ENCODE measurements around the gene DLEU7. TPM values are rescaled to one million over a fixed set of nuclear protein-coding genes. Genes with fewer than 3 reads are reported as not detected.

The DLEU7 gene
- total RNA-seq, 2 experiments from 2014 or later: not detected

GRCh38 chr13:50800091-50800739 lies 43.3 kb downstream of the DLEU7 start:
- Mint-ChIP-seq H3K27me3 (no peaks in the 10 kb centered on the region), H3K4me1 (peaks cover 19% of the 10 kb centered on the region), H3K27ac (no peak overlapping the region), H3K4me3 (no peak overlapping the region), H3K9me3 (no peaks in the 10 kb centered on the region), H3K36me3 (ENCODE audit: low read depth) (no peaks in the 10 kb centered on the region)
- no peak for DNase-seq
- ChIA-PET CTCF (interaction anchor here (1.3 kb wide), 1 partner anchor 112 kb away, joined by 5 read pairs; no protein-coding TSS in a partner anchor), POLR2A (no interaction called here)

- no peaks in the 10 kb centered on the region for H3K36me3 Mint-ChIP-seq (ENCODE audit: low read depth)
Observed at GRCh38 chr13:50798923-50799322, 44.6 kb downstream of the DLEU7 start.

GRCh38 chr13:50797091-50797490 lies 46.4 kb downstream of the DLEU7 start:
- no peak overlapping the region for H3K4me3 Mint-ChIP-seq
- peaks cover 19% of the 10 kb centered on the region for H3K4me1 Mint-ChIP-seq
- no peak overlapping the region for H3K27ac Mint-ChIP-seq
- ChIA-PET POLR2A (no interaction called here), CTCF (no interaction called here)
- H3K9me3 Mint-ChIP-seq: peaks cover 2% of the 10 kb centered on the region
- H3K36me3 Mint-ChIP-seq (ENCODE audit: low read depth): no peaks in the 10 kb centered on the region
- no peaks in the 10 kb centered on the region for H3K27me3 Mint-ChIP-seq
- DNase-seq: no peak

More at GRCh38 chr13:50798923-50799322, 44.6 kb downstream of the DLEU7 start:
- ChIA-PET POLR2A (no interaction called here), CTCF (no interaction called here)
- Mint-ChIP-seq H3K4me3 (no peak overlapping the region), H3K27me3 (no peaks in the 10 kb centered on the region), H3K27ac (no peak overlapping the region), H3K9me3 (no peaks in the 10 kb centered on the region), H3K4me1 (peaks cover 19% of the 10 kb centered on the region)
- no peak for DNase-seq

- Mint-ChIP-seq H3K27ac (no peak overlapping the region), H3K36me3 (ENCODE audit: low read depth) (no peaks in the 10 kb centered on the region), H3K27me3 (no peaks in the 10 kb centered on the region), H3K4me1 (peaks cover 15% of the 10 kb centered on the region), H3K9me3 (peaks cover 2% of the 10 kb centered on the region), H3K4me3 (no peak overlapping the region)
- CTCF ChIA-PET: no interaction called here
- POLR2A ChIA-PET: no interaction called here
- no peak for DNase-seq
Observed at GRCh38 chr13:50796463-50796862, 47.0 kb downstream of the DLEU7 start.

GRCh38 chr13:50794226-50794625 lies 49.3 kb downstream of the DLEU7 start:
- Mint-ChIP-seq H3K4me1 (peaks cover 2% of the 10 kb centered on the region), H3K27me3 (no peaks in the 10 kb centered on the region), H3K9me3 (peaks cover 2% of the 10 kb centered on the region), H3K27ac (no peak overlapping the region), H3K36me3 (ENCODE audit: low read depth) (no peaks in the 10 kb centered on the region), H3K4me3 (no peak overlapping the region)
- POLR2A ChIA-PET: no interaction called here
- CTCF ChIA-PET: interaction anchor here (0.7 kb wide), 1 partner anchor 57 kb away, joined by 3 read pairs; no protein-coding TSS in a partner anchor
- no peak for DNase-seq

GRCh38 chr13:50793026-50793425 lies 50.5 kb downstream of the DLEU7 start:
- DNase-seq: no peak
- Mint-ChIP-seq H3K36me3 (ENCODE audit: low read depth) (no peaks in the 10 kb centered on the region), H3K9me3 (peaks cover 2% of the 10 kb centered on the region), H3K4me3 (no peak overlapping the region), H3K27me3 (peaks cover 3% of the 10 kb centered on the region), H3K27ac (no peak overlapping the region), H3K4me1 (no peaks in the 10 kb centered on the region)
- CTCF ChIA-PET: no interaction called here
- POLR2A ChIA-PET: no interaction called here

- DNase-seq: no peak
- H3K9me3 Mint-ChIP-seq: peaks cover 2% of the 10 kb centered on the region
- POLR2A ChIA-PET: no interaction called here
- no peaks in the 10 kb centered on the region for H3K4me1 Mint-ChIP-seq
- no peaks in the 10 kb centered on the region for H3K36me3 Mint-ChIP-seq (ENCODE audit: low read depth)
- peaks cover 7% of the 10 kb centered on the region for H3K27me3 Mint-ChIP-seq
- CTCF ChIA-PET: no interaction called here
- no peak overlapping the region for H3K27ac Mint-ChIP-seq
- no peak overlapping the region for H3K4me3 Mint-ChIP-seq
Observed at GRCh38 chr13:50788551-50789210, 54.8 kb downstream of the DLEU7 start.

GRCh38 chr13:50787316-50788195 lies 55.9 kb downstream of the DLEU7 start:
- CTCF ChIA-PET: interaction anchor here (1.0 kb wide), 1 partner anchor 12 kb away, joined by 3 read pairs; no protein-coding TSS in a partner anchor
- H3K36me3 Mint-ChIP-seq (ENCODE audit: low read depth): no peaks in the 10 kb centered on the region
- H3K4me1 Mint-ChIP-seq: no peaks in the 10 kb centered on the region
- no peak overlapping the region for H3K4me3 Mint-ChIP-seq
- POLR2A ChIA-PET: no interaction called here
- no peak overlapping the region for H3K27ac Mint-ChIP-seq
- no peak for DNase-seq
- H3K9me3 Mint-ChIP-seq: no peaks in the 10 kb centered on the region
- H3K27me3 Mint-ChIP-seq: peaks cover 10% of the 10 kb centered on the region

- H3K36me3 Mint-ChIP-seq (ENCODE audit: low read depth): no peaks in the 10 kb centered on the region
- no peak overlapping the region for H3K4me3 Mint-ChIP-seq
- CTCF ChIA-PET: interaction anchor here (0.6 to 1.9 kb wide), 3 partner anchors 9 to 787 kb away, joined by 3 to 7 read pairs (median 3); partner anchors contain the start of gene TRIM13
- H3K9me3 Mint-ChIP-seq: no peaks in the 10 kb centered on the region
- H3K27me3 Mint-ChIP-seq: peaks cover 23% of the 10 kb centered on the region
- DNase-seq: no peak
- H3K4me1 Mint-ChIP-seq: no peaks in the 10 kb centered on the region
- no peak overlapping the region for H3K27ac Mint-ChIP-seq
- POLR2A ChIA-PET: interaction anchor here (0.7 kb wide), 1 partner anchor 10 kb away, joined by 3 read pairs; no protein-coding TSS in a partner anchor
Observed at GRCh38 chr13:50783717-50784290, 59.7 kb downstream of the DLEU7 start.

- CTCF ChIA-PET: interaction anchor here (0.7 to 0.8 kb wide), 3 partner anchors 72 to 468 kb away, joined by 3 to 7 read pairs (median 4); no protein-coding TSS in a partner anchor
- no peaks in the 10 kb centered on the region for H3K36me3 Mint-ChIP-seq (ENCODE audit: low read depth)
- DNase-seq: no peak
- H3K4me3 Mint-ChIP-seq: no peak overlapping the region
- H3K4me1 Mint-ChIP-seq: no peaks in the 10 kb centered on the region
- no peak overlapping the region for H3K27ac Mint-ChIP-seq
- no peaks in the 10 kb centered on the region for H3K9me3 Mint-ChIP-seq
- peaks cover 23% of the 10 kb centered on the region for H3K27me3 Mint-ChIP-seq
- POLR2A ChIA-PET: interaction anchor here (0.7 kb wide), 1 partner anchor 9 kb away, joined by 3 read pairs; no protein-coding TSS in a partner anchor
Observed at GRCh38 chr13:50783066-50783465, 60.4 kb downstream of the DLEU7 start.

- Mint-ChIP-seq H3K27ac (no peak overlapping the region), H3K4me3 (no peak overlapping the region), H3K4me1 (no peaks in the 10 kb centered on the region), H3K36me3 (ENCODE audit: low read depth) (no peaks in the 10 kb centered on the region), H3K9me3 (no peaks in the 10 kb centered on the region), H3K27me3 (peaks cover 29% of the 10 kb centered on the region)
- ChIA-PET CTCF (interaction anchor here (1.2 kb wide), 1 partner anchor 23 kb away, joined by 3 read pairs; no protein-coding TSS in a partner anchor), POLR2A (no interaction called here)
- no peak for DNase-seq
Observed at GRCh38 chr13:50780201-50781015, 63.1 kb downstream of the DLEU7 start.
